GM18867 (cell line): Measurements from ENCODE around the gene IL1R1.
"Not testable (repeated sequence)": the region's sequence is repeated elsewhere in the genome, so short reads cannot be mapped to it uniquely, and the experiment has no call there.

Experiments used
- ATAC-seq: cut with Tn5 transposase; IDR thresholded peaks from one replicate; pipeline ENCODE4 v1.9.1; 2021; ENCODE audit warnings: mild to moderate bottlenecking, moderate library complexity; ENCODE audit not compliant: unreplicated experiment

The IL1R1 gene

GRCh38 chr2:102110596-102111334 is 31.8 kb upstream of the IL1R1 start:
- ATAC-seq, result no peak

DNA sequence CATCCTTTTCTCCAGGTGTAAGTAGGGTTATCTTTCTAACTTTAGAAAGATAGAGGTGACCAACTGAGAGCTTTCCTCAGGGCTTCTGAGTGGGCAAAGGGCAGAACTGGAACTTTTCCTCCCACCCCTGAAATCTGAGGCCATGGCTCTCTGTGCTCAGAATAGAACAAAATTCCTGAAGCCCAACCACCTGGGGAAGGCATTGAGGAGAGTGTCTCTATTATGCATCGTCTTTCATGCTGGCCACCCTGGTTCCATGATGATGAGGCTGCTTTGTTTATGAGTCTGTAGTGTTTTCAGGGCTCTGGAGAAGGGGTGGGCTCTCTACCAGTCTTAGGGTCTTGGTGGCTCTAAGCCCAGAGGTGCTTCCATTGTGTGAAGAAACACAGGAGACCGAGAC is 30.7 kb upstream of the IL1R1 start:
- no peak for ATAC-seq

- no peak for ATAC-seq
Observed at GRCh38 chr2:102112271-102112670, 30.3 kb upstream of the IL1R1 start.

DNA sequence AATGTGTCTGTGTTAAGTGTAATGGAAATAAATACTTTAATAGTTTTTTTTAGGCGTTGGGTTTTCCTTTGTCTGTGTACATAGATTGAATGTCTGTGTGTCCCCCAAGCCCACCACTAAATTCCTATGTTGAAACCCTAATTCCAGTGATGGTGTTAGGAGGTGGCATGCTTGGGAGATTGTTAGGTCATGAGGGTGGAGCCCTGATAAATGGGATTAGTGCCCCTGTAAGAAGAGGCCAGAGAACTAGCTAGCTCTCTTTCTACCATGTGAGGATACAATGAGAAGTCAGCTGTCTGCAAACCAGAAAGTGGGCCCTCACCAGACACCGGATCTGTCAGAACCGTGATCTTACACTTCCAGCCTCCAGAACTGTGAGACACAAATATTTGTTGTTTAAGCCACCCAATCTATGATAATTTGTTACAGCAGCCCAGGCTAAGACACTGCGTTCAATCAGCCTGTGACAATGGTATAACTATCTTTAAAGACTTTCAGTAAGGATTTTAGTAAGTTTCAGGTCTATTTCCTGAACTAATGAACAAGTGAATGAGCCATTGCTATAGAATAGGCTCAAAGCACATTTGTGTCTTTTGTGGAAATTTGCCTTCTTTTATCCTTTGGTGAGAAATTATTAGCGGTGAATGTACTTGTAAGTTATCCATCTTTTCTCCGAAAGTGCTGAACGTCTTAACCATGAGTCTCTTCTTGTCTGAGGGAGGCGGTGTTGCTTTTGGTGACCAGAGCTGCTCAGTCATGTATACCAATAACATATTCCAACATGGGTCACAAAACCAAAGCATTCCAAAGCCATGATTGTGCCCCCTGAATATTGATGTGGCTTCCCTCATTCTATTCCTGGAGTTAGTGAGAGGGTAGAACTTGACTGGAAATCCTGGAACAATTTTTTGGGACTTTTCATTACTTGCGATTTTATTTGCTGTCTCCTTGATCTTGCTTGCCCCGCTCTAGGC is 29.6 kb upstream of the IL1R1 start:
- no peak for ATAC-seq

GRCh38 chr2:102114290-102114721 is 28.2 kb upstream of the IL1R1 start:
- no peak for ATAC-seq

DNA sequence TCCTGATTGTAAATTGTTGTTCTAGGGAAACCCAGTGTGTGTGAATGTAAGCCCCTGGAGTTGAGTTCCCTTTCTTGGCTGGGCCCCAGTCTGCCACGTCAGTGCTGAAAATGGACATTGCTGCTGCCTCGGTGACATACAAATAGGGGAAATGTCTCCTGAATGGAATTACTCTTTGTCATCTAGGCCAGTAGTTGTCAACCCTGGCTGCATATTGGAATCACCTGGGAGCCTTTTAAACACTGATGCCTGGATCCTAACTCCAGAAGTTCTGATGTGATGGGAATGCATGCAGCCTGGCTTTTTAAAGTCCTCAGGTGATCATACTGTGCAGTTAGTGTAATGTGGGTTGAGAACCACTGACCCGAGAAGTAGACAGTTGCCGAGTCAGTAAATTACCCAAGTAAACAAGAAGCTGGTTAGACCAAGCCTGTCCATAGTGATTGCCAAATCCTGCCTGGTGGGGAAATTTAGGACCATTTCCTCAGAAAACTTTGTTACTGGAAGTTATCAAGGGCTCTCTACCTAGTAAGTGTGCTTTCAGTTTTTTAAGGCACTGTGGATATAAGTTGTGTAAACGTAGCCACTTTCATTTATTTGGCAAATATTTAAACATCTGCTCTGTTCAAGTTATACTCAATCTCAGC is 27.6 kb upstream of the IL1R1 start:
- no peak for ATAC-seq

- ATAC-seq, result no peak
Observed at GRCh38 chr2:102116630-102117471, 25.7 kb upstream of the IL1R1 start.

DNA sequence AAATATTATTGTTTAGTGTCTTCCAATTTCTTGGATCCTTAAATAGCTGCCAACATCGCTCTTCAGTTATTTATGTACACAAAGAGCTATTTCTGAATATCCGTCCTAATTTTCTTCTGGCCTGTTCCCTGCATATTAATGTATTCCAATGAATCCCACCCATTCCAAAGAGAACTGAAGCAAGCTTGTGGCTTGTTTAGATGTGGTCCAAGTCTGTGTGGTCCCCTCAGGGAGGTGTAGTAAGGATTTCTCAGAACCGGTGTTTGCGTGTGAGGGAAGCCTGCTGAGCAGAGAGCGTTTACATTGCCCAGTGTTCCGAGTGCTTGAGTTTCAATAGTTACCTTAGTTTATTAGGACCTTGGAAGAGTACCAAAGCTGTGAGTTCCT is 25.1 kb upstream of the IL1R1 start:
- ATAC-seq, result no peak

DNA sequence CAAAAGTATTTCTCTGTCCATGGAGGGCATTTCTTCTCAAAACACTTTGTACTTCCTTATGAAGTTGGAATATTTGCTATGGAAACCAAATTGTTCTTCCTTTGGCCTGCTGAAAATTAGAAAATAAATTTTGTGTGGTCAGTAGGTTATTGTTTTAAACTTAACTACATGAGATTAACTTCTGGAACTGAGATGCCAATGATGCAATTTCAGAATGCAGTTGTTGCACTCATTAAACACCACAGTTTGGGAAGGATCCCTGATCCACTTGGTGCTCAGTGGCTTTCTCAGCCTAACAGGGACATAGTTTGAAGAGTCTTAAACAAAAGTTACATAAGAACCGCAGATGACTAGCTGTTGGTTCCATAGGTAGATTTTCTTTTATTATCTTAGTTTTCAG is 23.3 kb upstream of the IL1R1 start:
- ATAC-seq, result no peak

GRCh38 chr2:102120261-102120660 is 22.3 kb upstream of the IL1R1 start:
- no peak for ATAC-seq

- ATAC-seq, result no peak
Observed at GRCh38 chr2:102120701-102121159, 21.8 kb upstream of the IL1R1 start.

DNA sequence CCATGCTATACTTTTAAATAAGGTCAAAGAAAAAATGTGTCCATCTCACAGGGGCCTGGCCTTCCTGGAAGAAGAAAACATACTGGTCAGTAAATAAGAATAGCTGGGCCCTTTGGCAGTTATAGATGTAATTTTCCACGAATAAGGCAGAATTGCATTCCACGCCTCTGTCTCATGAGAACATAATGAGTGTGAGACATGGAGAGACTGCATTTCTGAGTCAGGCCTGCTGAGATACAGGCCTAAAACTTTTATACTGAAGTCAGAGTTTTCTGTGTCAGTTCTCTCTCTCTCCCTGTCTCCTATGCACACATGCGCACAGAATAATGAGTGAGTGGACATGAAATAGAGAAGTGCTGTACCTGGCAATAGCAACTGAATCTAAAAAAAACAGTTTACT is 20.4 kb upstream of the IL1R1 start:
- no peak for ATAC-seq

GRCh38 chr2:102122909-102123308 is 19.6 kb upstream of the IL1R1 start:
- no peak for ATAC-seq

- ATAC-seq, result not testable (repeated sequence)
Observed at GRCh38 chr2:102124421-102124820, 18.1 kb upstream of the IL1R1 start.

DNA sequence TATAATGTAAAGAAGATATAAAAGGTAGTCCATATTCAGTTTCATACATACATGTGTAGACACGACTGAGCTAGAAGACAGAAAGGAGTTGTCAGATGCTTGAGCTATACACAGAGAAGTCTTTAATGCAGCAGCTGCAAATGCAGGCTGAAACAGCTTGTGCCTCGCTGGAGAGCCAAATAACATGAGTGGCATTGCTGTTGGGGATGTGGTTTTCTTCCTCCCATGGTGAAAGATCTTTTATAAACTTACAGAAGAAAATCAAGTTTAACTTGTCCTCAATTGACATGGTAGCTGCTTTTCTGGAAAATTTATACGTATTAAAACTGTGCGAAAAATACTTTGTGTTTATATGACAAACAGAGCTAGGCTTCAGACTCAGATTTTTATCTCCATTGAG is 16.4 kb upstream of the IL1R1 start:
- ATAC-seq, result no peak

- no peak for ATAC-seq
Observed at GRCh38 chr2:102126660-102127059, 15.9 kb upstream of the IL1R1 start.

DNA sequence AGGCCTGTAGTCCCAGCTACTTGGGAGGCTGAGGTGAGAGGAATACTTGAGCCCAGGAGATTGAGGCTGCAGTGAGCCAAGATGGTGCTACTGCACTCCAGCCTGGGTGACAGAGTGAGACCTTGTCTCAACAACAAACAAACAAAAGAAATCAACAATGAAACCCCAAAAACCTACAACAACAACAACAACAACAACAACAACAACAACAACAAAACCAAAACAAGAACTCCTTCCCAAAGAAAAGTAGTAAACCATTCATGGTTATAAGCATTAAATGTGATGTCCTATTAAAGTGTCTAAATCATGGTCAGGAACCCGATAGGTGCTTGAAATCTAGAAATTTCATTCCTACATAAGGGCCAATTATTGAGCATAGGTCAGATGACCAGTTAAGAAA is 13.5 kb upstream of the IL1R1 start:
- ATAC-seq, result no peak

- ATAC-seq, result no peak
Observed at GRCh38 chr2:102129951-102130646, 12.4 kb upstream of the IL1R1 start.

DNA sequence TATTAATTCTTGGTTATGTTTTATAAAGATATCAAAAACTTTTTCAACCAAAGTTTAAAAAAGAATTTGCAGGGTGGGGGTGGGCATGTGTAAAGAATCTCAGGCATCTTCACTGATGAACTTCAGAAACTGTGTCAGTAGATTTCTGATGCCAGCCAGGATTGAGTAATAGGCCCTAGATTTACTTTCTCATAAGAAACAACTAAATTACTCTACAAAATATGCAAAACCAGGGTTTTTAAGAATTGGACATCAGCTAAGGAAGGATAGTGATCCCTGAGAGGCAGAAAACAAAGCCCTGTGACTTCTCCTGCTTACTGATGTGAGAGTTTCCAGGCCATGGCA is 11.9 kb upstream of the IL1R1 start:
- no peak for ATAC-seq

DNA sequence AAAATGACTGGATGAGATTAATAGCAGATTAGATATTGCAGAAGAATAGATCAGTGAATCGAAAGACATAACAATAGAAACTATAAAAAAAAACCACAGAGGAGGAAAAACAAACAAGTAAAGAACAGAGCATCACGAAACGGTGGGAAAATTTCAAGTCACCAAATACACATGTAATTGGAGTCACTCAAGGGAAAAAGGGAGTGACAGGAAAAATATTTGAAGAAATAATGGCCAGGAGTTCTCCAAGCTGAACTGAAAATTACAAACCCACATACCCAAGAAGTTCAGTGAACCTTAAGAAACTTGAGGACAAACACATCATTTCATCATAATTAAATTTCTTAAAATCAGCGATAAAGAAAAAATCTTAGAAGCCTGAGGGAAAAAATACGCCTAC is 11.0 kb upstream of the IL1R1 start:
- no peak for ATAC-seq
